Gastrocnemius medialis (tissue), 4 donors: Measurements from ENCODE around the gene GABPB2.

ENCODE experiments used
- POLR2A ChIP-seq, 2 donors: fragments of 450-650 bp; IDR thresholded peaks; one replicate each; pipeline ENCODE4 v1.6.1; 2017; ENCODE audit warnings: antibody characterized with exemption in 2 of 2, mild to moderate bottlenecking in 2 of 2, moderate library complexity in 2 of 2
- TF ChIP-seq, protein P1 (sequence below), 5 experiments: fragments of 450-650 bp in 3 of 5; fragments of 200-600 bp in 2 of 5; sonication (generic) in 2 of 5; IDR thresholded peaks in 4 of 5; conservative IDR thresholded peaks in 1 of 5; 1 replicate in 4 of 5; 2 replicates in 1 of 5; pipeline ENCODE4 v1.5.1; 2016 to 2019; ENCODE audit warnings: antibody characterized with exemption in 5 of 5, mild to moderate bottlenecking in 3 of 5, moderate library complexity in 3 of 5

- TF ChIP-seq POLR2A (IDR thresholded peaks at IDR 0.05) = no peak
- TF ChIP-seq, protein P1, sequence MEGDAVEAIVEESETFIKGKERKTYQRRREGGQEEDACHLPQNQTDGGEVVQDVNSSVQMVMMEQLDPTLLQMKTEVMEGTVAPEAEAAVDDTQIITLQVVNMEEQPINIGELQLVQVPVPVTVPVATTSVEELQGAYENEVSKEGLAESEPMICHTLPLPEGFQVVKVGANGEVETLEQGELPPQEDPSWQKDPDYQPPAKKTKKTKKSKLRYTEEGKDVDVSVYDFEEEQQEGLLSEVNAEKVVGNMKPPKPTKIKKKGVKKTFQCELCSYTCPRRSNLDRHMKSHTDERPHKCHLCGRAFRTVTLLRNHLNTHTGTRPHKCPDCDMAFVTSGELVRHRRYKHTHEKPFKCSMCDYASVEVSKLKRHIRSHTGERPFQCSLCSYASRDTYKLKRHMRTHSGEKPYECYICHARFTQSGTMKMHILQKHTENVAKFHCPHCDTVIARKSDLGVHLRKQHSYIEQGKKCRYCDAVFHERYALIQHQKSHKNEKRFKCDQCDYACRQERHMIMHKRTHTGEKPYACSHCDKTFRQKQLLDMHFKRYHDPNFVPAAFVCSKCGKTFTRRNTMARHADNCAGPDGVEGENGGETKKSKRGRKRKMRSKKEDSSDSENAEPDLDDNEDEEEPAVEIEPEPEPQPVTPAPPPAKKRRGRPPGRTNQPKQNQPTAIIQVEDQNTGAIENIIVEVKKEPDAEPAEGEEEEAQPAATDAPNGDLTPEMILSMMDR (IDR thresholded peaks at IDR 0.05 in 4 of 5, conservative IDR thresholded peaks at IDR 0.05 in 1 of 5) = no peak
Measured at GRCh38 chr1:151072224-151072623, 1.7 kb downstream of the GABPB2 start.
